GM21825 (cell line): ENCODE results near the gene GOT1.

Source experiments
- ATAC-seq: cut with Tn5 transposase; IDR thresholded peaks from one replicate; pipeline ENCODE4 v1.9.1; 2021; ENCODE audit warnings: mild to moderate bottlenecking, moderate library complexity; ENCODE audit not compliant: unreplicated experiment

Gene GOT1

GRCh38 chr10:99433378-99434020 is 3.1 kb upstream of the GOT1 start:
- no peak for ATAC-seq

- ATAC-seq, result no peak
Observed at GRCh38 chr10:99432881-99433280, 2.5 kb upstream of the GOT1 start.

- no peak for ATAC-seq
Observed at GRCh38 chr10:99432047-99432446, 1.6 kb upstream of the GOT1 start.

GRCh38 chr10:99431190-99431760 is 851 bp upstream of the GOT1 start:
- no peak for ATAC-seq

GRCh38 chr10:99430116-99430450 is 341 bp downstream of the GOT1 start:
- ATAC-seq, result no peak

GRCh38 chr10:99429517-99430095 is 818 bp downstream of the GOT1 start:
- no peak for ATAC-seq

- no peak for ATAC-seq
Observed at GRCh38 chr10:99427566-99428190, 2.7 kb downstream of the GOT1 start.

GRCh38 chr10:99426689-99427088 is 3.7 kb downstream of the GOT1 start:
- ATAC-seq, result no peak

GRCh38 chr10:99425204-99425603 is 5.2 kb downstream of the GOT1 start:
- ATAC-seq, result no peak

- no peak for ATAC-seq
Observed at GRCh38 chr10:99424656-99425055, 5.8 kb downstream of the GOT1 start.

GRCh38 chr10:99422529-99423096 is 7.8 kb downstream of the GOT1 start:
- ATAC-seq, result no peak

GRCh38 chr10:99421233-99421739 is 9.1 kb downstream of the GOT1 start:
- no peak for ATAC-seq

- ATAC-seq, result no peak
Observed at GRCh38 chr10:99419688-99420087, 10.7 kb downstream of the GOT1 start.

- ATAC-seq, result no peak
Observed at GRCh38 chr10:99418910-99419624, 11.4 kb downstream of the GOT1 start.

- ATAC-seq, result no peak
Observed at GRCh38 chr10:99412099-99412498, 18.3 kb downstream of the GOT1 start.

GRCh38 chr10:99411546-99411945 is 18.9 kb downstream of the GOT1 start:
- ATAC-seq, result no peak

GRCh38 chr10:99410876-99411275 is 19.5 kb downstream of the GOT1 start:
- no peak for ATAC-seq

- no peak for ATAC-seq
Observed at GRCh38 chr10:99410146-99410545, 20.3 kb downstream of the GOT1 start.

GRCh38 chr10:99406149-99406548 is 24.3 kb downstream of the GOT1 start:
- no peak for ATAC-seq

GRCh38 chr10:99403674-99404073 is 26.8 kb downstream of the GOT1 start:
- ATAC-seq, result no peak

- ATAC-seq, result no peak
Observed at GRCh38 chr10:99399664-99400063, 30.8 kb downstream of the GOT1 start.
